Dedifferentiated amniotic fluid mesenchymal stem cell (primary cell): ENCODE results near the gene MIF4GD.
A peak's percentile ranks its signal among the peaks of the same experiment; 100 is the strongest.
"Not testable (repeated sequence)": the region's sequence is repeated elsewhere in the genome, so short reads cannot be mapped to it uniquely, and the experiment has no call there.

Source experiments
- DNase-seq: peaks from one replicate; pipeline ENCODE4 v3.0.0-alpha.2; 2016; ENCODE audit errors: extremely low spot score

MIF4GD gene

DNA sequence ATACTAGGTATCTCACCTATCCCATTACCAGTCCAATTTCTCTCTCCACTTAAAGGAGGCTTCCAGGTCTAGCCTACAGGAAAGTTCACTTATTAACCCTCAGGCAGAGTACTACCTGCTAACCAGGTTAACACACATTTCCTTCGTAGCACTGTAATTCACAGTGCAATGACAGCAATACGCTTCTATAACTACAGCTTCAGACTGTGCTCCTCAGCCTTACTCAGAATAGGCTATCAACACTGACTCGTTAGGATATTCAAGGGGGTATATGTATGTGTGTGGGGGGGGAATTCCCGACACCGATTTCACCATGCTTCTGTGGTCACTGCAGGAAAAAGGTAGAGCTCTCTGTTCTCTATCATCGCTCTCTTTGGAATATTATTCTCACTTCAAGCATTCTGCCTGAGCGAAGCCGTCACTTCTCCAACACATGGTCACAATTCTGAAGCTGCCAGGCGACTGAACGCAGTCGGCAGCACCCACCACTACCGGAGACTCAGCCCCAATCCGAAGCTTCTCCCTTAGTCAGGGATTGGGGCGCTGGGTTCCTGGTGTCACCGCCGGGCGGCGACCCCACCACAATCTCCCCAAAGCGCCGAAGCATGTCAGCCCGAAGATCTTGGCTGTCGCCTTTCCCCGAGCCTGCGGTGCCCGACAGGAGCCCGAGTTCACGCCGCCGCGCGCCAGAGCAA is 10.2 kb downstream of the MIF4GD start:
- DNase-seq, result no peak

DNA sequence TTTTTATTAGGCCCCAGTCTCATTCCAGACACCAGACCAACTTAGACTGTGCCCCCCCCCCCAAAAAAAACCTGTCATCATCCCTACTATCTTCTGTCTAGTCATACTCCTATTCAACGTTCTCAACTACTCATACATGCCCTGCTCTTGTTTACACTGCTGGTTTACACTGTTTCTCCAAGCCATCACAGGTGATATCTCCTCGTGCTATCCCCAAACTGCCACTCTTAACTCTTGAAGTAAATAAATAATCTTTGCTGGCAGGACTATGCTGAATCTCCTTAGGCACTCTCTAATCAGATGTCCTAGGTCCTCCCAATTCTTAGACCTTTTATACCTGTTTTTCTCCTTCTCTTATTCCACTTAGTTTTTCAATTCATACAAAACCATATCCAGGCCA is 13.8 kb downstream of the MIF4GD start:
- not testable (repeated sequence) for DNase-seq

DNA sequence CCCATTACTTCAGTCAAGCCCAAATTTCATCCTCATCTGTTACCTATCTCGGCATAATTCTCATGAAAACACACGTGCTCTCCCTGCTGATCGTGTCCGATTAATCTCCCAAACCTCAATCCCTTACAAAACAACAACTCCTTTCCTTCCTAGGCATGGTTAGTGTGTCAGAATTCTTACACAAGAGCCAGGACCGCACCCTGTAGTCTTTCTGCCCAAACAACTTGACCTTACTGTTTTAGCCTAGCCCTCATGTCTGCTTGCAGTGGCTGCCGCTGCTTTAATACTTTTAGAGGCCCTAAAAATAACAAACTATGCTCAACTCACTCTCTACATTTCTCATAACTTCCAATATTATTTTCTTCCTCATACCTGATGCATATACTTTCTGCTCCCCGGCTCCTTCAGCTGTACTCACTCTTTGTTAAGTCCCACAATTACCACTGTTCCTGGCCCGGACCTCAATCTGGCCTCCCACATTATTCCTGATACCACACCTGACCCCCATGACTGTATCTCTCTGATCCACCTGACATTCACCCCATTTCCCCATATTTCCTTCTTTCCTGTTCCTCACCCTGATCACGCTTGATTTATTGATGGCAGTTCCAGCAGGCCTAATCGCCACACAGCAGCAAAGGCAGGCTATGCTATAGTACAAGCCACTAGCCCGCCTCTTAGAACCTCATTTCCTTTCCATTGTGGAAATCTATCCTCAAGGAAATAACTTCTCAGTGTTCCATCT is 14.9 kb downstream of the MIF4GD start:
- DNase-seq, result not testable (repeated sequence)

DNA sequence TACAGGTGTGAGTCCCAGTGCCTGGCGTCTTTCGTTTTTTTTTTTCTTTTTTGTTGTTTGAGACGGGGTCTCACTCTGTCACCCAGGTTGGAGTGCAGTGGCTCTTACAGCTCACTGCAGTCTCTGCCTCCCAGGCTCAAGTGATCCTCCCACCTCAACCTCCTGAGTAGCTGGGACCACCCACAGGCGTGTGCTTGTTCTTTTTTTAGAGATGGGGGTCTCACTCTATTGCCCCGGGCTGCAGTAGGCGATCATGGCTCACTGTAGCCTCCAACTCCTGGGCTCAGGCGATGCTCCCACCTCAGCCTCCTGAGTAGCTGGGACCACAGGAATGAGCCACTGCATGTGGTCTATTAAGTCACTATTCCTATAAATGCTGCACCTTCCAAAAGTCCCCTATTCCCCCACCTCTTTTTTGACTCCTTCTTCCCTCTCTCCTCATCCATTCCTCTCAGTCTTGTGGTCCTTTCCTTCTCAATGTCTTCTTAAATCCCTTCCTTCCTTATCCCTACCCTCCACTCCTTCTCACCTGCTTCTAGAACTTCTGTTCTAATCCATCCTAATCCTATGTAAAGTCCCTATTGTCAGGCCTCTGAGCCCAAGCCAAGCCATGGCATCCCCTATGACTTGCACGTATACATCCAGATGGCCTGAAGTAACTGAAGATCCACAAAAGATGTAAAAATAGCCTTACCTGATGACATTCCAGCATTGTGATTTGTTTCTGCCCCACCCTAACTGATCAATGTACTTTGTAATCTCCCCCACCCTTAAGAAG is 18.8 kb downstream of the MIF4GD start:
- DNase-seq, result no peak

DNA sequence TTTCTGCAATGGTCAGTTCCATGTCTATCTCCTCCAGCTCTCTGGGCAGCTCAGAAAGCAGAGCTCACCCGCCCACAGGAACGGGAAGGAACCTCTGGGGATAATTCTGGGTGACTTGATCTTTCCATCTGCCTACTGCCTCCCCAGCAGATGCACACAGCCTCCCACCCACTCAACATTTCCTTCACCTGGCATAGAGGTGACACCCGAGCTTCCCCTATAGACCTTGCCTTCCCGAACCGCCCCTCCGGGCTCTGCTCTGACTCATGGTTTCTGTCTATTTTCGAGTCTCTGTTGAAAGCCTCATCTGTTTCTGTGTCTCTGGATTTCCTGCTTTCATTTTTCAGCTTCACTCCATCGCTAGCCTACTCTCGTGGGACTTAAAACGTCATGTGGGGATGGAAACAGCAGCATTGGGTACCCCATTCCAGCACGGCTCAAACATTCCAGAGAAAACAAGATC is 21.0 kb downstream of the MIF4GD start:
- peak; percentile 36 for DNase-seq

GRCh38 chr17:75249564-75249963 is 21.5 kb downstream of the MIF4GD start:
- DNase-seq, result no peak

DNA sequence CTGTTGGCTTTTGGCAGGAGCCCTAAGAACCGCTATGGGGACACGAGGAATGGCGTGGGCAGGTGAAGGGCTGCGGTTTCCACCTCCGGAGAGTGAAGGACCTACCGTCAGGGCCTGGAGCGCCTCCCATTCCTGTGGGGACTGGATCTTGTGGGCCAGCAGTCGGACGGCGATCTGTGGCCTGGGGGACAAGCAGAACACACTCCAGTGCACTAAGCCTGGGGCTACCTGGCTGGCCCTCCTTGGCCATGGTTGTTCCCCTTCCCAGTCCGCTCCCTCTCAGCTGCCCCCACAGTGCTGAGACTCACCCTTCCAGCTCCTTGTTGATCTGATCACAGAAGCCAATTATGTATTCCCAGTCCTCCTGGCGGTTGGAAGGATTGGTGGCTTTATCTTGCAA is 24.6 kb downstream of the MIF4GD start:
- DNase-seq, result no peak

GRCh38 chr17:75245011-75245410 is 26.0 kb downstream of the MIF4GD start:
- no peak for DNase-seq

GRCh38 chr17:75244133-75244866 is 26.7 kb downstream of the MIF4GD start:
- no peak for DNase-seq

DNA sequence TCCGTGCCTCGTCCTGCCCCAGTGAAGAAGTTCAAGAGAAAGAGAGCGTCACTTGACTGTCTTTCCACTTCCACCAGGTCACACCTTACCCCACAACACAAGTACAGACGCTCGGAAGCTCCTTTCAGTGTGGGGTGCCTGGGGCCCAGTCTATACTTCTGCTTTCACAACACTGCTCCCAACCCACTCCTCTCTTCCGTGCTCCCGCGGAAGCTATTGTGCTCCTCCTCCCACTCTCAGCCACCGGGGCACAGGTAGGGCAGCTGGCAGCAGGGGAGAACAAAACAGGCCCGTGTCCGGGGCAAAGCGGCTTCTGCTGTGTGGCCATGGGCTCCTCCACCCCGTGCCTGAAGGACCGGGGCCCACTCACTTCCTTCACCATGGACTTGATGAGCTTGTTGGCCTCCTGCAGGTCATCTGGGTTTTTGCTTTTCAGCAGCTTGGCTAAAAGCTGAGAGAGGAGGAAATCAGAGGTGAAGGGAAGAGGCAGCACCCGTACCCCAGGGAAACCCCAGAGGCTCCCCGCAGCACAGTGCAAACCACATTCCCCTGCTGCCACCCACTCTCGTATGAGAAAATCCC is 28.5 kb downstream of the MIF4GD start:
- no peak for DNase-seq

- DNase-seq, result no peak
Measured at GRCh38 chr17:75241996-75242460, 29.0 kb downstream of the MIF4GD start.

DNA sequence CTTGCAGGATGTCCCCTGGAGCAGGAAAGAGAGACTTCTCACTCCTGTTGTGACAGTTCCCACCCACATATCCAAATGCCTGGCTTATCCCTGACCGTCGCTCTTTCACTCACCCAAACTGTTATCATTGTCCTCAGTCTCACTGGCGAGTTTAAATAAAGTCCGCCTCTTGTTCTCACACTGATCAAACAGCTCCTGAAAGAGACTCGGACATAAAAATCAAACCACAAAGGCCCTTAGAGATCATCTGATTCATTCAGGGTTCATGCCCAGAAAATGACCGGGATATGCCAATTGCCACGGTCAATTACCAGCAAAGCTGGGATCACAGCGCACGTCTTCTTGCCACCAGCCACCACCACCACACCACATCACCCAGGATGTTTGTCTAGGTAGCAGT is 29.5 kb downstream of the MIF4GD start:
- DNase-seq, result no peak

DNA sequence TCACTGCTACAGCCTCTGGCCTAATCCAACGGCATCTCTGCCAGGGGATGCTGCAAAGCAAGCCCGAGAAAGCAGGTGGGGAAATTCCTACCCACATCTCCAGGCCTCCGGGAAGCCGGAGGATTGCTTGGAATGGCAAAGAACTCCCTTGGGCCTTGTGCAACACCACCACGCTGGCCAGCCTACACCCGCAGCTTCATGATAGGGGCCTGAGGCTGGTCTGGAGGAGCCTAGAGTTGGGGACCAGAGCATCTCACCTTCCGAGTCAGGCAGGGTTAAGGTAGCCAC is 29.9 kb downstream of the MIF4GD start:
- DNase-seq, result no peak

GRCh38 chr17:75240394-75241142 is 30.5 kb downstream of the MIF4GD start:
- DNase-seq, result no peak

DNA sequence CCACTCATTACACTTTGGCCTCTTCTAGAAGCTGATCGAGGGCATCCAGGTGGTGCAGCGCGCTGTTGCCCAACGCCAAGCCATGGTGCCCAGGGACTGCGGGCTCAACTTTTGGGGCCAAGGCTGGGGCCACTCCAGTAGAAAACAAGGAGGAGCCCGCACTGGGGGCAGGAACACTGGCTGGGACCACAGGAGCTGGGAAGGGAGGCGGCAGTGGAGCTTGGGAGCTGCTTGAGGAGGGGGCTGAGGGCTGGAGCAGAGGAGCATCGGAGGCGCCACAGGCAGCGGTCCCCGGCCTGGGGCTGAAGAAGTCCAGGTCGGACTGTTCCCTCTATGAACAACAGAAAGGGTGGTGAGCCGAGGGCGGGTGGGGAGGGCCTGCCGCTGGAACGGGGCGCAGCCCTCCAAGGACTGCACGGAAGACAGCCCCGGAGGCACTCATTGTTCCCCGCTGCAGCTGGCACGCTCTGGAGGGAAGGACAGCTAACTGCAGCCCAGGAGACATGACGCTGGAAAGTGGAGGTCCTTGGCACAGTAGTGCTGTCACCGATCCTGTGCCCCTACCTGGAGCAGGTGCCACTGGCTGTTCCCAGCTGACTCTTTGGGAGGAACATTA is 31.1 kb downstream of the MIF4GD start:
- no peak for DNase-seq

DNA sequence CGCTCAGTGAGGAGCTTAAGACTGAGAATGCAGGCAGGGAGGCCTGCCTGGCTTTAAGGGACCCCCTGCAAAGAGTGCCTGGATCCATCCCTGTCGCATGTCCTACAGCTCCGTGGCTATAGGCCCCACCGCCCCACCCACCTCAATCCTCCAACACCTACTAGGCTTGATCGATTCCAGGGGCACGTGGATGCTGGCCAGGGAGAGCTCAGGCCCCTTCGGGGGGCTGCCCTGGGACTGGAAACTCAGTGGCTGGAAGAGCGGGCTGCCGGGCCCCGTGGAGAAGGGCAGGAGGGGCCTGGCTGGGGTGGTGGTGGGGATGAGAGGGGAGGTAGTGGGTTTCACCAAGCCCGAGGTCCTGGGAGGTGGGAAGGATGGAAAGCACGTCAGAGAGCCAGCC is 31.8 kb downstream of the MIF4GD start:
- no peak for DNase-seq

- DNase-seq, result peak; percentile 43
Measured at GRCh38 chr17:75238684-75239191, 32.3 kb downstream of the MIF4GD start.

GRCh38 chr17:75238020-75238580 is 32.9 kb downstream of the MIF4GD start:
- no peak for DNase-seq

DNA sequence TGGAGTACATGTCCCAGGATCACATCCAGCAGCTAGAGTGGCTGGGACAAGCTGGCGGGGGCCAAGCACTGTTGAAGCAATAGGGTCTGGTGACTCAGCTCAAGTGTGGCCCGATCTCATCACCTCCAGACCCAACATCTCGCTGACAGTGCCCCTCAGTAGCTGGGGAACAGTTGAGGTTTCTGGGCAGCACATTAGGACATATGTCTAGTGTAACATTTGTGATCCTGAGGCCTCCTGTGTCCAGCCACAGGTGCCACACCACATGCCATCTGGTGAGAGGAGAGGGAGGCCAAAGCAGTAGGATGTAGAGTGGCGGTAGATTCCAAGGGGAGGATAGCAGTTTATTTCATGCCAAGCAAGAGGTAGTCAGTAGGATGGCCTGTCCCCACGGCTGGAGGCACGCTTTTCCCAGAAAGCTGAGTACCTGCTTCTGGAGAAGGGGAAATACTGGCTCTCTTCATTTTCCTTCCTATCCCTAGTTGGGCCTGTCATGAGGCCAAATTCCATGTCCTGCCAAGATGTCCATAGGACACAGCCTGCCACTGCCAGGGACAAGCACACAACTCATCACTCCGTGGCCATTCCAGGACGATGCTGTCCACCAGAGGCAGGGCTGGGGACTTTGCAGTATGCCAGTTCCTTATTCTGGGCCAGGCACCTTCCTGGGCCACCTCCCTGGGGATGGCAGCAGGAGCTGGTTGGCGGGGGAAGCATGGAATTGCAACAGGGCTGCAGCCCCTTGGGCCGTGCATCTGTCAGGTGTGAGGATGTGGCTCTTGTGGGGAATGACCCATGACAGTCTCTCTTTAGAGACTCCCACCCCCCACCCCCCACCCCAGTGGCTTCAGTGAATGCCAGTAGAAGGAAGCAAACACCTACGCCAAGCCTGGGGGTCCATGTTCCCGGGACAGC is 33.7 kb downstream of the MIF4GD start:
- DNase-seq, result no peak
